ENCODE measurements around the gene SERHL2.
"Not testable (repeated sequence)": the region's sequence is repeated elsewhere in the genome, so short reads cannot be mapped to it uniquely, and the experiment has no call there.

Gene SERHL2

DNA sequence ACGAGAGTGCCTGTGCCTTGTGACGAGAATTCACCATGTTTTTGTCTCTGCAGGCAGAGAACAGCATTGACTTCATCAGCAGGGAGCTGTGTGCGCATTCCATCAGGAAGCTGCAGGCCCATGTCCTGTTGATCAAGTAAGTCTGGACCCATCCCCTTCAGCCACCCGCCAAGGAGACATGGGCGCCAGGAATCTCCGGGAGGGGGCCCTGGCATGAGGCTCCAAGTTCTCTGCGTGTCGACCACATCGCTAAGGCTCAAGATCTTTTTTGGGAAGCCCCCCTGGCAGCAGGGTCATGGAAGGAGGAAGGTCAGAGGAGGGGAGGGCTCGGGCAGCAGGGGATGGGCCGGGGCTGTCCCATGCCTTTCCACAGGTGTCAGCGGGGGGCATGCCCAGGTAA is 17.3 kb downstream of the SERHL2 start:
- not testable (repeated sequence) for DNase-seq (ENCODE audit: extremely low read depth in 1 of 2, low read depth in 1 of 2)

GRCh38 chr22:42574046-42574445 is 20.3 kb downstream of the SERHL2 start:
- not testable (repeated sequence) for DNase-seq (ENCODE audit: extremely low read depth in 1 of 2, low read depth in 1 of 2)

DNA sequence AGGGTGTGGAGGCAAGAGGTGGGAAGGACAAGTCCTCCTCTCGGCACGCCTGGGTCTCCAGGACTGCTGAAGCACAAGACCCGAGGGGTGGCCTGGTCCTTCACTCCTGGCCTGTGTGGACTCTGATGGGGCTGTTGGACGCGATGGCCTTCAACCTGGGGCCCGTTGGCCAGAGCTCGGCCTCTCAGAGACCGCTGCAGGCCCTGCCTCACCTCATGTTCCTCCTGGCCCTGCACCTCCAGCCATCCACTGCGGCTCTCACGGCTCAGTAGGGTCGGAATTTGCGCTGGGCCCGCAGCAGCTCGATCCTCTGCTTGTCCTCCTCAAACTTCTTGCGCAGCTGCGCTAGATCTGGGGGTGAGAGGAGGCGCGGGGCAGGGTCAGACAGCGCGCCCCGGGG is 20.7 kb downstream of the SERHL2 start:
- DNase-seq (ENCODE audit: extremely low read depth in 1 of 2, low read depth in 1 of 2): not testable (repeated sequence)

DNA sequence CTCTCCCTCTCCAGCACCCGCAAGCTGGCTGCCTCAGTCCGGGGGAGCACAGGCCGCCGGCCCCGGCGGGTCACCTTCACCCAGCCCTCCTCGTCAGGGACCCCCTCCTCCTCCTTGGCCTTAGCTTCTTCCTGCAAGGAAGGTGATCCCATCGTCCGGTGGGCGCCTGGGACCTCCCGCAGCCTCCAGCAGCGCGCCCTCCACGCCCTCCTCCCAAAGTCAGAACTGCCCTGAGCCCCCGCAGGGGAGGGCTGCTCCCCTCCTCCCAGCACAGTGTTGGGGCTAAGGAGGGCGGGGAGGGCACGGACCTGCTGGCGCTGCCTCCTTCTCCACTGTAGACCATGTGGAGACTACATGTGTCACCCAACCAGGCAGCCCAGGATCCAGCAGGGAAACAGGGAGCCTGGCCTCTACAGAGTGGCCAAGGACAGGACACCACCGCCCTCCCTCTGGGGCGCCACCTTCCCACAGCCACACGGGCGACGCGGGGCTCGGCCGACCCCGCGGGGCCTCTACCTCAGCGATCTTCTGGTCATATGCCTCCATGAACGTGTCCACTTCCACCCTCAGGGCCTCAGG is 22.3 kb downstream of the SERHL2 start:
- not testable (repeated sequence) for DNase-seq (ENCODE audit: extremely low read depth in 1 of 2, low read depth in 1 of 2)

DNA sequence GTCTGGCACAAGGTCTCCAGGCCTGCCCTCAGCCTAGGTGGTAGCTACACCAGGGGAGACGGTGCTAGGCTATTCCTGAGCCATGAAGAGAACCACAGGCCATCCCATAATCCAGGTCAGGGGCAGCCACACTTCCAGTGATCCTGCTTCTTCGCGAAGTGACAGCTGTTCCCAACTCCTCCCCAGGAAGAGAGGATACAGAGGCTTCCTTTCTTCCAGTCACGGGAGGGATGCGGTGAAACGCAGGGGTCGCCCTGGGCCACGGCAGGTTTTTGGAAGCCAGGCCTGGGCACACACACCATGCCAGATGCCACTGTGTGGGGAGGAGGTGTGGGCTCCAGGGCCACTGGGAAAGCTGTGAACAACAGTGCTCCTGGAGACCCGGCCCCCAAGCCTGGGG is 23.4 kb downstream of the SERHL2 start:
- not testable (repeated sequence) for DNase-seq (ENCODE audit: extremely low read depth in 1 of 2, low read depth in 1 of 2)

DNA sequence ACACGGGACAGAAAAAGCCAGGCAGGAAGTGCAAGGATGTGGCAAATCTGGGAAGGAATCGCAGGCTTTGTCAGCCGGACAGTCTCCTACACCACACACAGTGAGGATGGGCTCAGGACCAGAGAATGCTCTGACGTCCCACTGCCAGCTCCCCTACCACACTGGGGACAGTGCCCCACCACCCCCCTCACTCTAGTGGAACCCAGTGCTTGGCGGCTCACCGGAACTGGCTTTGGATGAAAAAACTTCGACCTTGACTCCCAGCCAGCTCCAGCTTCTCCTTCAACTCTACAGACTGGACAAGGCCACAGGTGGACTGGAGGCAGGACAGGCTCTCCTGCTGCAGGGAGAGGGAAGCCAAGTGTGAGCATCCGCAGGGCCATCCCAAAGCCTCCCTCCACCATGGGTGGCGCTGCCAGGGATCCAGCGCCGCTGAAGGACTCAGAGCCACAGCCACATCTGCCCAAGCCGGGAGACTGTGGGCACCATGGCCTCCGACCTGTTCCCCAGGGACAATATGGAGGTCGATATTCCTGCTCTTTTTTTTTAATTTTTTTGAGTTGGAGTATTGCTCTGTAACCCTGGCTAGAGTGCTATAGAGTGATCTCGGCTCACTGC is 24.0 kb downstream of the SERHL2 start:
- no peak for DNase-seq (ENCODE audit: extremely low read depth in 1 of 2, low read depth in 1 of 2)

- DNase-seq (ENCODE audit: extremely low read depth in 1 of 2, low read depth in 1 of 2): not testable (repeated sequence)
Measured at GRCh38 chr22:42580040-42580439, 26.3 kb downstream of the SERHL2 start.

- not testable (repeated sequence) for DNase-seq (ENCODE audit: extremely low read depth in 1 of 2, low read depth in 1 of 2)
Measured at GRCh38 chr22:42581194-42581761, 27.5 kb downstream of the SERHL2 start.

- DNase-seq (ENCODE audit: extremely low read depth in 1 of 2, low read depth in 1 of 2): peak; percentile 45 to 77
Measured at GRCh38 chr22:42581762-42582716, 28.3 kb downstream of the SERHL2 start.

DNA sequence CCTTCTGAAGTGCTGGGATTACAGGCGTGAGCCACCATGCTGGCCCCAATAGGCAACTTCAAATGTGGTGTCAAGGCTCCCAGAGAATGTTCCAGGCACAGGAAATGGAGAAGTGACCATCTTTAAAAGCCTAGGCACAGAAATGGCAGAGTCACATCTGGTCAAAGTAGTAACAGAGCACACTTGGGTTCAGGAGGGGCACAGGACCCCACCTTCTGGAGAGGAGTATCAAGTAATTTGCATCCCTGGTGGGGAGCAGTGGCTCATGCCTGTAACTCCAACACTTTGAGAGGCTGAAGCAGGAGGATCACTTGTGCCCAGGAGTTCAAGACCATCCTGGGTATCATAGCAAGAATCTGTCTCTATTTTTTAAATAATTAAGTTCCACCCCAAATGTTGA is 29.2 kb downstream of the SERHL2 start:
- DNase-seq (ENCODE audit: extremely low read depth in 1 of 2, low read depth in 1 of 2): no peak

- DNase-seq (ENCODE audit: extremely low read depth in 1 of 2, low read depth in 1 of 2): no peak
Measured at GRCh38 chr22:42584364-42584940, 30.7 kb downstream of the SERHL2 start.

DNA sequence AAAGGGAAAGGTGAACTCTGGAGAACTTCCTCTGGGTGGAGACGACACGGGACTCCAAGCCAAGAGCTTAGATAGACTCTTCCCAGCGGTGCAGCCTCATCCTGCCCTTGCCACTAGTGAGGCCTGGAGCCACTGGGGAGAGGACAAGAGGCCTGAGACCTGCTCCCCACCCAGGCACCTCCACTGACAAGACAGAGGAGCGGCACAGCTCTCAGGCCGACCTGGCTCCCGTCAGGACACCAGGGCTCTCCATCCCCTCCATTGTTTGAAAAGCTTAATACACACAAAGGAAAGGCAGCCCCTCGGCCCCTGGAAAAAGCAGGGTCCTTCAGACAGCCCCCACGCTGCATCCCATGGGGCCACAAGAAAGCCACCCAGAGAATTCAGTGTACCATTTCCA is 31.3 kb downstream of the SERHL2 start:
- no peak for DNase-seq (ENCODE audit: extremely low read depth in 1 of 2, low read depth in 1 of 2)

DNA sequence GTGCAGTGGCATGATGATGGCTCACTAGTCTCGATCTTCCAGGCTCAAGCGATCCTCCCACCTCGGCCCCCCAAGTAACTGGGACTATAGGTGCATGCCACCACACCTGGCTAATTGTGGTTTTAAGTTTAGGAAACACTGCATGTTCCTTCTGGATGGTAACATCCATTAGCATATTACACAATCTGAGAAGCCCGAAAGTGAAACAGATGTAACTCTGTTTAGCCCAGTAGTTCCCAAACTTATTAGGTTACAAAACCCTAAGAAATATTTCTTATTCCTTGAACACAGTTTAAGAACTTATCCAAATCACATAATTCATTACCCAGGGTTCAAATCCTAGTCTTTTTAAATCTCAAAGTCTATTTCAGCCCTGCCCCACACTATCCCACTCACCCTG is 32.6 kb downstream of the SERHL2 start:
- DNase-seq (ENCODE audit: extremely low read depth in 1 of 2, low read depth in 1 of 2): no peak

DNA sequence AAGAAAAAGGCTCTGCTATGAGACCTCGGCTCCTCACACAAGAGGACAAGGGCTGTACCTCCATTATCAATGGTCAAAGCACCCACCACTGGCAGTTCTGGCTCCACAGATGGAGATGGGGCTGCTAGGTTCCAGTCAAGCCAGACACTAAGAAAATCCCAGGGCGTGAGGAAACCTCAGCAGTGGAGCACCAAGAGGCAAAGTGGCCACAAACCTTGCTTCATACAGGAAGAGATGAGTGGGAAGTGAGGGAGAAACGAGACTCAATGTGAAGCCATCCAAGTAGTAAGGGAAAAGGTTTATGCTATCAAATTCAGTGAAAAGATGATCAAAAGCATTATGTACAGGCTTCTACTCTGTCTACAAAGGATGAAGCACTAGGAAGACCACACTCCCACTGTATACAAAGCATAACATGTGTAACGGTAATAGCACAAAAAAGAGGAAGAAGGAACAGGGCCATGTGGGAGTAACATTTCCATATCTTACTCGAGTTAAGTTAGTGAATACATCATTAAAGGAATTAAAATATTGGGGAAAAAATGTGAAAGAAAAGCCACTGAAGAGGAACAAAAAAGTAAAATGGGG is 33.9 kb downstream of the SERHL2 start:
- DNase-seq (ENCODE audit: extremely low read depth in 1 of 2, low read depth in 1 of 2): no peak

DNA sequence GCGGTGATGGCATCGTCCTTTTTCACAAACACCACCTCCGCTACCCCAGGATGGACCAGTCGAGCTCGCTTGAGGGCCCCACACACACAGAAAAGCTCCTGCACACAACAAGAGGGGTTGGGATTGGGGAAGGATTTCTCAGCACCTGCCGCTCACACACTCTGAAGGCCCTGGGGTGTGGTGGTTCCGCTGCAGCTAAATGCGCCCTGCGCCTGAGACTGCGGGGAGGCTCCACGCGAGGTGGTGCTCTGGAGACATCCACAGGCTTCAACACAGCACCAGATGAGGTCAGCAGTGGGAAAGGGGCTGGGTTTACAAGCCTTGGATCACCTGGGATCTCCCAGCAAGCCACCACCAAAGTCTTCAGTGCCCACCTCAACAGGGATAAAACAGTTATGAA is 38.2 kb downstream of the SERHL2 start:
- DNase-seq (ENCODE audit: extremely low read depth in 1 of 2, low read depth in 1 of 2): no peak

- no peak for DNase-seq (ENCODE audit: extremely low read depth in 1 of 2, low read depth in 1 of 2)
Measured at GRCh38 chr22:42595434-42595833, 41.7 kb downstream of the SERHL2 start.

- no peak for DNase-seq (ENCODE audit: extremely low read depth in 1 of 2, low read depth in 1 of 2)
Measured at GRCh38 chr22:42596336-42596735, 42.6 kb downstream of the SERHL2 start.

DNA sequence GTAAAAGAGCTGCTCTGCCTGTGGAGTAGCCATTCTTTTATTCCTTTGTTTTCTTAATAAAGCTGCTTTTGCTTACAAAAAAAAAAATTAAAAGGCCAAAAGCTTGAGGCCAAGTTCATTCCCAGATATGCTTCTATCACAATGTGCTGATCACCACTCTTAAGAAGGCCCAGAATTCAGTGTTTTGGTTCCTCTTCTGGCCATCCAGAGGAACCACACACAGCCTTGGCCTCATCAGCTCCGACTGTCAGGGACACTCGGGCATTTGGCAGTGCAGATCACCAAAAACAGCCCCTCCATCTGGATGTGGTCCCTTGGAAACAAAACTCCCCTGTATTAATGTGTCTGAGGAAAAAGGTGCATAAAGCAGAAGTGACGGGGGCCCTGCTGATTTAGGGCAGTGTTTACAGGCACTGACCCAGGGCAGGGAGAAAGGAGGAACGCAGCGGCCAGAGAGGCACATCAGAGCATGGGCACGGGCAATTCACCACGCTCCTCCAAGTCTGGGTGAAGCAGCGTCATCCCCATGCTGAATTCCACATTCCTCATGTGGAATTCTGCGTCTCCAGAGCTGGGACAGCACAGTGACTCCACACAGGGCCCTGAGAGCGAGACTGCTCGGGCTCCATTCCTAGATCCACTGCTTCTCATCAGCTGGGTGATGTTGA is 43.2 kb downstream of the SERHL2 start:
- no peak for DNase-seq (ENCODE audit: extremely low read depth in 1 of 2, low read depth in 1 of 2)

GRCh38 chr22:42601879-42602465 is 48.2 kb downstream of the SERHL2 start:
- DNase-seq (ENCODE audit: extremely low read depth in 1 of 2, low read depth in 1 of 2): no peak

DNA sequence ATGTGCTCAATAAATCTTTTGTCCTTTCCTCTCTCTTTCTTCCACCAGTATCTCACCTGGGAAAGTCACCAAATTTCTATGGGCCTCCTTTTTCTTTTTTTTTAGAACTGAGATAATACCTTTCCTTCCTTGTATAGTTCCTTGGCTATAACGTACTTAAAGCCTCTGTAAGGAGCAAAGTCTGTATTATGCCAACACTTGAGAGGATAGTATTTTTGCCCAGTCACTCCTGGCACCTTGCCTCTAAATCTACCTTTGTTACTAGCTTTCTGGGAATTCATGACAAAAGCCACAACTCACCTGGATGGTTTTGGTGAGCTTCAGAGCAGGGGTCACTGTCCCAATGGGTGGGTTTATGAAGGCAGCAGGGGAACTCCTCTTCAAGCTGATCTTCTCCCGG is 48.7 kb downstream of the SERHL2 start:
- DNase-seq (ENCODE audit: extremely low read depth in 1 of 2, low read depth in 1 of 2): no peak
